ENCODE data around the gene EXTL2.
"Not testable (repeated sequence)": the region's sequence is repeated elsewhere in the genome, so short reads cannot be mapped to it uniquely, and the experiment has no call there.

The EXTL2 gene

GRCh38 chr1:100852976-100853375 is 41.7 kb downstream of the EXTL2 start:
- no peak for DNase-seq

GRCh38 chr1:100851726-100852125 is 42.9 kb downstream of the EXTL2 start:
- DNase-seq = no peak

DNA sequence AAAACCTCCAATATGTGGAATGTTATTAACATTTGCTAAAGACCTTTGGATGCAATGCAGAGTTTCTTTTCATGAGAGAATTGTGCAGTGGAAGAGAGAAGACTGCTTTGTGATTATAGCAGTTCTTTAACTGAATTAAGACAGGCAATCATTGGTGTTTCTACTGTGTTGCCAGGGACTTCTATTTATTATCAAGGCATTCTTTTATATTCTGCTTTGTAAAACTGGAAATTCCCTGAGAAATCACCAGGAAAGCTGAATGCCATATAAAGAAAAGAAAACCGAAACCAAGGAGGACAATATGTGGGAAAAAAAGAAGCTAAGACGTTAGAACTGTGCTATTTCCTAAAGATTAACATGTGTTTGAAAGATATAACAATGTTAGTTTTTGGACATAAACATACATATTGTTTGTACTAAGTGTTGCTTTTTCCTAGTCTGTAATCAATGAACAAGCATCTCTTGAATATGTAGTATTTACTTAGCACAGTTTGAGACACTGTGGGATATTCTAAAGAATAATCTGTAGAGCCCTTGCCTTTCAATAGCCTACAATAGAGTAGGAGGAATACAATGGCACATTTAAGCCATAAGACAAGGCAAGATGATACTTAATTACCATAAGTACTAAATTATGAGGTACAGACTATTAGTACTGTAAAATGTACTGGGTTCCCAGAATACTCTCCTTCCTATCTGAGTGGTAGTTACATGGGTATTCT is 47.1 kb downstream of the EXTL2 start:
- DNase-seq = peak in 1 of 2 experiments; percentile 9

- DNase-seq = not testable (repeated sequence)
These were observed 51.5 kb downstream of the EXTL2 start for GRCh38 chr1:100843160-100843559.

GRCh38 chr1:100835866-100836842 is 58.5 kb downstream of the EXTL2 start:
- DNase-seq = no peak

DNA sequence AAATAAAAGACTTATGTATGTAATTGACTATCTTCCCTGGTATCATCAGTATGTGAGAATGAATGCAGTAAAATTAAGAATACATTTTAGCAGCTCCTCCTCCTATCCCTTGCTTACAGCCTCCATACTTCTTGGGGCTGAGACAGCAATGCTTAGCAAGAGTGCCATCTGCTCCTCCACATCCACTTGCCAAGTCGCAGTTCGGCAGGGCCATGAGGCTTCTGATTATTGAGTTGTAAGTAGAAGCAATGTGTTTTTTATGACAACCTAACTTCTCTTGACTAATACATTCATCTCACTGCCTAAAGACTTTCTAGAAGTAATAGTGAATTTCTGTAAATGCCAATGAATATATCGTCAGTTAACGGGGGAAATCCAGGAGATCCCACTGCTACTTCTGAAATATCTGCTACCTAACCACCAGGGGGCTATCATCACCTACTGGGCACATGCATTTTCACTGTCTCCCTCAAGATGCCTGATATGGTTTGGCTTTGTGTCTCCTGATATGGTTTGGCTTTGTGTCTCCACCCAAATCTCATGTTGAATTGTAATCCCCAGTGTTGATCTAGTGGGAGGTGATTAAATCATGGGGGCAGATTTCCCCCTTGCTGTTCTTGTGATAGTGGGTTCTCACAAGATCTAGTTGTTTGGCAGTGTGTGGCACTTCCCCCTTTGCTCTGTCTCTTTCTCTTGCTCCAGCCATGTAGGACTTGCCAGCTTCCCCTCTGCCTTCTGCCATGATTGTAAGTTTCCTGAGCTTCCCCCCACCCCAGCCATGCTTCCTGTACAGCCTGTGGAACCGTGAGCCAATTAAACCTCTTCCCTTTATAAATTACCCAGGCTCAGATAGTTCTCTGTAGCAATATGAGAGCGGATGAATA is 59.6 kb downstream of the EXTL2 start:
- no peak for DNase-seq

DNA sequence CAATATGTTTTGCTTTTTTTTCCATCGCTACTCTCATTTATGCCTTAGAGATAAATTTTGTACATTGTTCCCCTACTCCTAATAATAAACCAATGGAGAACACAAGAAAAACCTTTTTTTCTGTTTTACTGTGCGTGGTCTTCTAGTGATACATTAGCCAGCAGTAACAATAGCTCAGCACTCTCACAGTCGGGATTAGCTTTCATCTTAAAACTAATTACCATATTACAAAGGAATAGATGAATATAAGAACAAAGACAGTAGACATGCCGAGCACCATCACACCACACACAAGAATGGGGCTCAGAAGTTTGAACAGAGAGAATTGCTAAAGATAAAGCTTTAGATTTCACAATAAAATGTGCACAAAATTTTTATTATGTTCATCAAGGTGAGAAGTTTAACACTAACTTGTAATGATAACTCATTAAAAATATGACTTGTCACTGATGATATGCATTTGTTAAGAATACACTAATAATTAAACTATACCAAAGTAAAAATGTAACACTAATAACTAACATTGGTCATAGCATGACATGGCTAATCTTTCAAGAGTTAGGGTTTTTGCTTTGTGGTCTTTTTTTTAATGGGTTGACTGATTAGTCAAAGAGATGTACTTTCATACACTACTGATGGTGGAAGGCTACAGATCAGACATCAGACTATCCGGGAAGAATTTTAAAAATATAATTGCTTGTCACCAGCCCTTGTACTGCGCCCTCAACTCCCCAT is 61.8 kb downstream of the EXTL2 start:
- DNase-seq = no peak

DNA sequence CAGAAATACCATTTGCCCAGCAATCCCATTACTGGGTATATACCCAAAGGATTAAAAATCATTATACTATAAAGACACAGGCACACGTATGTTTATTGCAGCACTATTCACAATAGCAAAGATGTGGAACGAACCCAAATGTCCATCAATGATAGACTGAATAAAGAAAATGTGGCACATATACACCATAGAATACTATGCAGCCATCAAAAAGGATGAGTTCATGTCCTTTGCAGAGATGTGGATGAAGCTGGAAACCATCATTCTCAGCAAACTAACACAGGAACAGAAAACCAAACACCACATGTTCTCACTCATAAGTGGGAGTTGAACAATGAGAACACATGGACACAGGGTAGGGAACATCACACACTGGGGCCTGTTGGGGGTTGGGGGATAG is 69.0 kb downstream of the EXTL2 start:
- not testable (repeated sequence) for DNase-seq

Data from NCI-H2081 (cell line).